Astrocyte of the cerebellum (primary cell): Measurements from ENCODE around the gene ZBED1.

Source experiments
- DNase-seq: peaks from one replicate; pipeline ENCODE4 v3.0.0-alpha.2; 2011; ENCODE audit warnings: low read depth
- H3K4me3 ChIP-seq: 2 replicates; pipeline ENCODE4 v1.5.1; 2011; ENCODE audit warnings: mild to moderate bottlenecking, low read depth, low read length, moderate library complexity
- CTCF ChIP-seq: IDR thresholded peaks from 2 replicates; pipeline ENCODE4 v1.5.1; 2012; ENCODE audit warnings: low read length, low read depth, moderate library complexity, mild to moderate bottlenecking; ENCODE audit errors: missing control alignments
- in situ Hi-C: cut with HindIII; loops from 2 replicates; pipeline ENCODE4 v1.10.0; 2017; ENCODE audit warnings: low sequenced_read_pairs

The ZBED1 gene

GRCh38 chrX:2500803-2501558, at the start of gene ZBED1, which contains the start of gene DHRSX:
Gene ZBED1, minus strand, starts transcription at chrX:2500976. Its CDS starts 10,257 bp downstream, at chrX:2490719.
Gene DHRSX, minus strand, starts transcription at chrX:2500976. Its CDS starts 51 bp downstream, at chrX:2500925.
- no peak for DNase-seq
- peak within 1 kb of the TSS; percentile 75 for H3K4me3 ChIP-seq
- in situ Hi-C loops, result no loop called here
- TF ChIP-seq CTCF, result no peak

- H3K4me3 ChIP-seq, result no peak overlapping the region
- in situ Hi-C loops, result no loop called here
- DNase-seq, result no peak
- no peak for TF ChIP-seq CTCF
These were observed 49.1 kb upstream of the ZBED1 start for GRCh38 chrX:2549876-2550275.

GRCh38 chrX:2548711-2549423, 48.1 kb upstream of the ZBED1 start:
- H3K4me3 ChIP-seq, result no peak overlapping the region
- DNase-seq, result no peak
- TF ChIP-seq CTCF, result no peak
- in situ Hi-C loops, result no loop called here

GRCh38 chrX:2547736-2548135, 47.0 kb upstream of the ZBED1 start:
- no peak overlapping the region for H3K4me3 ChIP-seq
- TF ChIP-seq CTCF, result no peak
- no peak for DNase-seq
- in situ Hi-C loops, result no loop called here

- in situ Hi-C loops, result no loop called here
- no peak overlapping the region for H3K4me3 ChIP-seq
- TF ChIP-seq CTCF, result no peak
- no peak for DNase-seq
These were observed 45.7 kb upstream of the ZBED1 start for GRCh38 chrX:2546496-2546895.

- no peak overlapping the region for H3K4me3 ChIP-seq
- no peak for DNase-seq
- in situ Hi-C loops, result no loop called here
These were observed 44.4 kb upstream of the ZBED1 start for GRCh38 chrX:2545144-2545543.

More at GRCh38 chrX:2545144-2545543, 44.4 kb upstream of the ZBED1 start:
- TF ChIP-seq CTCF, result no peak
